Heart right ventricle (tissue), 16 donors: Measurements from ENCODE around the gene CYSRT1. TPM values are rescaled to one million over a fixed set of nuclear protein-coding genes. Genes with fewer than 3 reads are reported as not detected.

Experiments used
- ATAC-seq, 8 donors: fragments of 200-7000 bp; cut with Tn5 transposase; one replicate each; pipeline ENCODE4 v1.9.1; 2020; ENCODE audit warnings: mild to moderate bottlenecking in 8 of 8, moderate library complexity in 8 of 8, moderate number of reproducible peaks in 1 of 8
- DNase-seq, 2 donors: peaks; one replicate each; pipeline ENCODE4 v3.0.0-alpha.2; 2020
- H3K27ac ChIP-seq, 10 donors: fragments of 200-600 bp; sonication (generic) in 2 of 10; one replicate each; pipeline versions ENCODE4 v1.5.0 to v1.8.0; 2020 to 2022; ENCODE audit warnings: mild to moderate bottlenecking in 3 of 10
- H3K27me3 ChIP-seq, 7 donors: fragments of 200-600 bp; one replicate each; pipeline ENCODE4 v1.8.0; 2021 to 2022; ENCODE audit warnings: mild to moderate bottlenecking in 2 of 7
- H3K36me3 ChIP-seq, 9 donors: fragments of 200-600 bp; sonication (generic) in 1 of 9; one replicate each; pipeline versions ENCODE4 v1.5.0 to v1.8.0; 2020 to 2022; ENCODE audit warnings: mild to moderate bottlenecking in 2 of 9
- H3K4me1 ChIP-seq, 9 donors: fragments of 200-600 bp; sonication (generic) in 1 of 9; one replicate each; pipeline versions ENCODE4 v1.5.0 to v1.8.0; 2020 to 2022; ENCODE audit warnings: mild to moderate bottlenecking in 4 of 9
- H3K4me3 ChIP-seq, 10 donors: fragments of 200-600 bp; sonication (generic) in 2 of 10; one replicate each; pipeline versions ENCODE4 v1.5.0 to v1.8.0; 2020 to 2022; ENCODE audit warnings: mild to moderate bottlenecking in 7 of 10, moderate library complexity in 2 of 10
- H3K9me3 ChIP-seq, 11 donors: fragments of 200-600 bp in 10 of 11; sonication (generic) in 2 of 11; one replicate each; pipeline versions ENCODE4 v1.5.0 to v1.8.0; 2013 to 2022; ENCODE audit warnings: mild to moderate bottlenecking in 2 of 11, control low read depth in 1 of 11, moderate library complexity in 1 of 11
- CTCF ChIP-seq, 9 donors: fragments of 200-600 bp; sonication (generic) in 2 of 9; IDR thresholded peaks; one replicate each; pipeline versions ENCODE4 v1.5.0 to v1.8.0; 2021 to 2022; ENCODE audit warnings: antibody characterized with exemption in 9 of 9, mild to moderate bottlenecking in 5 of 9, moderate library complexity in 1 of 9
- WGBS, 2 donors: extraction: QIAGEN DNeasy Blood & Tissue Kit; methylation state at CpG; one replicate each; pipeline ENCODE4 v1.1.7; 2013; ENCODE audit warnings: inconsistent platforms in 1 of 2; 5-methylcytosine and 5-hydroxymethylcytosine counted together
- intact Hi-C, 10 donors: fragments of 100-400 bp; cut with DNase I; formaldehyde crosslinking; loops; one replicate each; pipeline versions ENCODE4 v1.11.1 to v1.14.2; 2022
- polyA plus RNA-seq, 2 donors: library from polyadenylated mRNA; stranded (reverse); fragments of 200-250 nt; gene quantifications; one replicate each; pipeline ENCODE4 v1.2.3, GENCODE V29; 2013
- total RNA-seq, 10 donors: library from RNA; stranded (reverse); fragmentation: NEBNext Ultra II Directional in 3 of 10; extraction: Animal tissue kit (Norgen Biotek cat#: 25700) in 3 of 10; gene quantifications; one replicate each; pipeline versions ENCODE4 v1.2.1 to v1.2.4, GENCODE V29; 2021 to 2023
- donor health status: Arrhythmogenic right ventricular cardiomyopathy.
- donor health status: ischemic (EF 13 %, LVEDD 7.1; RV severe dilation, severe dysfunction).
- donor health status: healthy with polysubstance abuse.
- donor health status: DM: no; HTN: yes; CAD: no.
- donor health status: DM: no; HTN: no; CAD: no.
- donor health status: ischemic (EF 25% LVEDD 6.9; RV normal size, moderate dysfunction).
- donor health status: ischemic (EF 25% LVEDD 5.7; RV mildly dilated, moderate dysfunction).
- donor health status: healthy.
- donor health status: DM: yes; HTN: yes; CAD: no.
- donor health status: Ischemic cardiomyopathy.
- donor health status: ischemic (EF 35%, LVEDD 5.7; RV mildly dilated, moderate dysfunction).
- donor health status: nonischemic (EF 11% LVEDD 7.7; RV severe dilation, severe dysfunction).
- donor health status: DM: yes; HTN: yes; CAD: no.
- donor health status: PGD.
- donor health status: ischemic (EF 29% LVEDD 5.4; RV normal size, mild dysfunction).
- donor health status: nonischemic (EF 23%, LVEDD 6.1; RV moderate dilation, normal function).

Gene CYSRT1
- total and polyA plus RNA-seq, 12 donors = 0.19 to 0.71 (median 0.37) TPM; not detected in 4

- DNase-seq = no peak
- H3K4me3 ChIP-seq = no peak overlapping the region
- WGBS, 2 donors = 89 to 95% methylated on average over 33 to 34 of the region's 34 CpGs
- H3K27ac ChIP-seq = peak overlapping the region in 1 of 10 donors; percentile 75
- intact Hi-C loops = no loop called here
- ATAC-seq = no peak
- peaks cover 0 to 84% (median 24%) of the 10 kb centered on the region in 9 donors for H3K36me3 ChIP-seq
- no peak for TF ChIP-seq CTCF (IDR thresholded peaks at IDR 0.05)
- H3K4me1 ChIP-seq = peaks cover 11 to 58% (median 41%) of the 10 kb centered on the region in 9 donors
- no peaks in the 10 kb centered on the region for H3K27me3 ChIP-seq
- no peaks in the 10 kb centered on the region for H3K9me3 ChIP-seq
Measured at GRCh38 chr9:137266585-137267453, 41.8 kb downstream of the CYSRT1 start.

GRCh38 chr9:137267933-137268355, 43.0 kb downstream of the CYSRT1 start:
- DNase-seq = no peak

GRCh38 chr9:137268538-137269201, 43.7 kb downstream of the CYSRT1 start:
- intact Hi-C loops = no loop called here
- no peaks in the 10 kb centered on the region for H3K27me3 ChIP-seq
- peaks cover 13 to 66% (median 45%) of the 10 kb centered on the region in 9 donors for H3K4me1 ChIP-seq
- peak overlapping the region; percentile 10 to 45 (median 34) for H3K4me3 ChIP-seq
- H3K9me3 ChIP-seq = no peaks in the 10 kb centered on the region
- H3K27ac ChIP-seq = peak overlapping the region; percentile 50 to 86 (median 79)
- ATAC-seq (peak; percentile 1 to 53 (median 23)), DNase-seq (peak in 1 of 2 donors; percentile 34)
- WGBS, 2 donors = 44 to 52% methylated on average over 19 of the region's 19 CpGs
- no peak for TF ChIP-seq CTCF (IDR thresholded peaks at IDR 0.05)
- H3K36me3 ChIP-seq = peaks cover 8 to 93% (median 31%) of the 10 kb centered on the region in 9 donors

More at GRCh38 chr9:137267933-137268355, 43.0 kb downstream of the CYSRT1 start:
- no peak for TF ChIP-seq CTCF (IDR thresholded peaks at IDR 0.05)
- ATAC-seq = no peak
- peak overlapping the region in 8 of 10 donors; percentile 14 to 45 (median 36) for H3K4me3 ChIP-seq
- H3K27ac ChIP-seq = peak overlapping the region; percentile 50 to 86 (median 79)
- H3K4me1 ChIP-seq = peaks cover 13 to 65% (median 45%) of the 10 kb centered on the region in 9 donors
- H3K36me3 ChIP-seq = peaks cover 6 to 92% (median 32%) of the 10 kb centered on the region in 9 donors
- no peaks in the 10 kb centered on the region for H3K27me3 ChIP-seq
- WGBS, 2 donors = 87 to 91% methylated on average over 6 of the region's 6 CpGs
- intact Hi-C loops = no loop called here
- no peaks in the 10 kb centered on the region for H3K9me3 ChIP-seq

GRCh38 chr9:137269231-137269772, 44.3 kb downstream of the CYSRT1 start:
- Histone ChIP-seq H3K36me3 (peaks cover 8 to 93% (median 25%) of the 10 kb centered on the region in 9 donors), H3K9me3 (no peaks in the 10 kb centered on the region), H3K4me1 (peaks cover 16 to 72% (median 51%) of the 10 kb centered on the region in 9 donors), H3K27ac (peak overlapping the region; percentile 51 to 86 (median 79)), H3K27me3 (no peaks in the 10 kb centered on the region), H3K4me3 (peak overlapping the region; percentile 10 to 45 (median 34))
- peak; percentile 39 to 84 (median 80) for ATAC-seq
- intact Hi-C loops = no loop called here
- peak; percentile 54 to 62 for DNase-seq
- WGBS, 2 donors = 28 to 32% methylated on average over 17 of the region's 17 CpGs
- no peak for TF ChIP-seq CTCF (IDR thresholded peaks at IDR 0.05)
